ENCODE data around the gene SGSM2. TPM values are rescaled to one million over a fixed set of nuclear protein-coding genes. Genes with fewer than 3 reads are reported as not detected.
A peak's percentile ranks its signal among the peaks of the same experiment; 100 is the strongest.

The SGSM2 gene
- total and polyA plus RNA-seq, 2 of the 13 experiments (the other 11 are each of a cell fraction or from before 2014, with no cell fraction given) = 30.4 to 51.3 TPM

- TF ChIP-seq ARID5B (CRISPR knock-in tag; IDR thresholded peaks at IDR 0.05) = no peak
- no peak for TF ChIP-seq ZSCAN5A (CRISPR knock-in tag; IDR thresholded peaks at IDR 0.05; ENCODE audit: borderline replicate concordance)
- TF ChIP-seq STAT6 (CRISPR knock-in tag; IDR thresholded peaks at IDR 0.05; ENCODE audit: borderline replicate concordance) = no peak
- no peak for TF ChIP-seq TCF12 (IDR thresholded peaks at IDR 0.05)
- TF ChIP-seq TCF12 (CRISPR knock-in tag; IDR thresholded peaks at IDR 0.05) = no peak
- TF ChIP-seq ZNF543 (CRISPR knock-in tag; IDR thresholded peaks at IDR 0.05) = no peak
- peak in 1 of 2 experiments; percentile 18; a peak in 1 of 4 replicates for TF ChIP-seq POLR2A (IDR thresholded peaks at IDR 0.05; ENCODE audit: insufficient read depth in 1 of 2, low read depth in 2 of 2, low read length in 2 of 2)
Observed at GRCh38 chr17:2398182-2398581, 60.9 kb downstream of the SGSM2 start (continued).

Measured in HepG2 (cell line).